IMR-90 (cell line): Measurements from ENCODE around the gene HEYL. TPM values are rescaled to one million over a fixed set of nuclear protein-coding genes. Genes with fewer than 3 reads are reported as not detected.

Experiments
- ATAC-seq: fragments of 200-7000 bp; cut with Tn5 transposase; 2 replicates; pipeline ENCODE4 v1.9.1; 2020; ENCODE audit warnings: low read depth, mild to moderate bottlenecking, moderate library complexity
- BruUV-seq: library from RNA; stranded (reverse); fragments of 400-500 nt; replicated peaks from 2 replicates; lab custom pipeline; 2021; lab: Mats Ljungman, UMichigan
- CTCF ChIA-PET: fragments of 300-600 bp; formaldehyde crosslinking; extraction: SDS; loops from one replicate; lab custom pipeline; 2021; ENCODE audit warnings: antibody characterized with exemption; lab: Yijun Ruan, JAX
- POLR2A ChIA-PET: fragments of 300-600 bp; sonication (Branson Sonifier 250); formaldehyde crosslinking; loops from one replicate; lab custom pipeline; 2022; ENCODE audit warnings: antibody characterized with exemption; ENCODE audit not compliant: unreplicated experiment; lab: Charles Lee
- DNase-seq: peaks from one replicate; pipeline ENCODE4 v3.0.0; 2013
- H2AFZ ChIP-seq: replicated peaks from 2 replicates; pipeline ENCODE3; 2013; ENCODE audit warnings: low read length, mild to moderate bottlenecking; ENCODE audit not compliant: poor library complexity
- H2AK5ac ChIP-seq: 2 replicates; pipeline ENCODE4 v1.6.1; 2013; ENCODE audit warnings: low read depth, low read length, inconsistent platforms
- H2AK9ac ChIP-seq: replicated peaks from 2 replicates; pipeline ENCODE3; 2013; ENCODE audit warnings: mild to moderate bottlenecking, low read depth, low read length, moderate library complexity; ENCODE audit not compliant: poor library complexity
- H2BK120ac ChIP-seq: 2 replicates; pipeline ENCODE4 v1.6.1; 2013; ENCODE audit warnings: low read depth, low read length, inconsistent platforms
- H2BK15ac ChIP-seq: 3 replicates; pipeline ENCODE4 v1.6.1; 2013; ENCODE audit warnings: low read depth, low read length, inconsistent platforms
- H2BK20ac ChIP-seq: 2 replicates; pipeline ENCODE4 v1.6.1; 2013; ENCODE audit warnings: low read depth, mild to moderate bottlenecking, inconsistent platforms, low read length, moderate library complexity
- H2BK5ac ChIP-seq: 2 replicates; pipeline ENCODE4 v1.6.1; 2013; ENCODE audit warnings: mild to moderate bottlenecking, low read depth, low read length, inconsistent platforms; ENCODE audit not compliant: poor library complexity, severe bottlenecking
- H3K14ac ChIP-seq: replicated peaks from 2 replicates; pipeline ENCODE4 v1.6.1; 2013; ENCODE audit warnings: low read depth, low read length, inconsistent platforms
- H3K18ac ChIP-seq: 2 replicates; pipeline ENCODE4 v1.6.1; 2013; ENCODE audit warnings: low read depth, low read length, control low read depth
- H3K23ac ChIP-seq: 2 replicates; pipeline ENCODE4 v1.6.1; 2013; ENCODE audit warnings: low read depth, low read length, inconsistent platforms
- H3K27ac ChIP-seq: 2 replicates; pipeline ENCODE4 v1.5.1; 2013; ENCODE audit warnings: mild to moderate bottlenecking, control low read depth, low read length; ENCODE audit not compliant: insufficient read depth
- H3K27me3 ChIP-seq: 2 replicates; pipeline ENCODE4 v1.6.1; 2013; ENCODE audit warnings: low read length; ENCODE audit not compliant: control insufficient read depth, insufficient read depth
- H3K36me3 ChIP-seq: 2 replicates; pipeline ENCODE4 v1.6.1; 2013; ENCODE audit warnings: low read length, mixed read lengths; ENCODE audit not compliant: control insufficient read depth, insufficient read depth
- H3K4ac ChIP-seq: 2 replicates; pipeline ENCODE4 v1.6.1; 2013; ENCODE audit warnings: low read depth, low read length, inconsistent platforms
- H3K4me1 ChIP-seq: 2 replicates; pipeline ENCODE4 v1.6.1; 2013; ENCODE audit warnings: low read length, mixed read lengths; ENCODE audit not compliant: control insufficient read depth, insufficient read depth
- H3K4me2 ChIP-seq: 2 replicates; pipeline ENCODE4 v1.6.1; 2013; ENCODE audit warnings: low read depth, mild to moderate bottlenecking, control low read depth, low read length, moderate library complexity
- H3K4me3 ChIP-seq: 2 replicates; pipeline ENCODE4 v1.5.1; 2013; ENCODE audit warnings: low read depth, mild to moderate bottlenecking, control low read depth, low read length, moderate library complexity; ENCODE audit not compliant: insufficient read depth
- H3K56ac ChIP-seq: 2 replicates; pipeline ENCODE4 v1.6.1; 2013; ENCODE audit warnings: low read length, inconsistent platforms; ENCODE audit not compliant: insufficient read depth; ENCODE audit errors: extremely low read depth
- H3K79me1 ChIP-seq, 2 experiments: 2 replicates each; pipeline ENCODE4 v1.6.1; 2013; ENCODE audit warnings: low read length in 2 of 2, inconsistent platforms in 1 of 2, low read depth in 1 of 2
- H3K9ac ChIP-seq: 2 replicates; pipeline ENCODE4 v1.6.1; 2013; ENCODE audit warnings: low read depth, low read length, control low read depth
- H3K9me1 ChIP-seq: 2 replicates; pipeline ENCODE4 v1.6.1; 2013; ENCODE audit warnings: low read length, inconsistent platforms; ENCODE audit not compliant: insufficient read depth
- H3K9me3 ChIP-seq: 2 replicates; pipeline ENCODE4 v1.6.1; 2013; ENCODE audit warnings: low read length; ENCODE audit not compliant: control insufficient read depth, insufficient read depth
- H4K20me1 ChIP-seq: 2 replicates; pipeline ENCODE4 v1.6.1; 2013; ENCODE audit warnings: low read length, inconsistent platforms; ENCODE audit not compliant: insufficient read depth
- H4K5ac ChIP-seq: 2 replicates; pipeline ENCODE4 v1.6.1; 2013; ENCODE audit warnings: mild to moderate bottlenecking, low read depth, low read length, control low read depth
- H4K8ac ChIP-seq, 2 experiments: 2 replicates each; pipeline ENCODE4 v1.6.1; 2013; ENCODE audit warnings: low read depth in 2 of 2, low read length in 2 of 2, control low read depth in 1 of 2, inconsistent platforms in 1 of 2
- H4K91ac ChIP-seq: 2 replicates; pipeline ENCODE4 v1.6.1; 2013; ENCODE audit warnings: low read depth, low read length, inconsistent platforms; ENCODE audit not compliant: insufficient read depth
- CTCF ChIP-seq: conservative IDR thresholded peaks from 2 replicates; pipeline ENCODE4 v1.5.1; 2012; ENCODE audit warnings: mild to moderate bottlenecking, low read depth, low read length, improper control_type of control experiment
- MAZ ChIP-seq: IDR thresholded peaks from 2 replicates; pipeline ENCODE4 v1.6.1; 2012; ENCODE audit warnings: low read depth, mild to moderate bottlenecking, low read length, improper control_type of control experiment, moderate library complexity, borderline replicate concordance
- MXI1 ChIP-seq: IDR thresholded peaks from 2 replicates; pipeline ENCODE4 v1.6.1; 2012; ENCODE audit warnings: low read depth, mild to moderate bottlenecking, low read length, moderate library complexity, borderline replicate concordance
- RAD21 ChIP-seq: IDR thresholded peaks from 2 replicates; pipeline ENCODE4 v1.6.1; 2012; ENCODE audit warnings: low read length, improper control_type of control experiment
- RCOR1 ChIP-seq: IDR thresholded peaks from 2 replicates; pipeline ENCODE4 v1.6.1; 2012; ENCODE audit warnings: mild to moderate bottlenecking, low read length, improper control_type of control experiment; ENCODE audit not compliant: insufficient replicate concordance
- RFX5 ChIP-seq: IDR thresholded peaks from 2 replicates; pipeline ENCODE4 v1.8.0; 2012; ENCODE audit warnings: low read depth, mild to moderate bottlenecking, low read length, moderate library complexity
- SMC3 ChIP-seq: fragments of 150-350 bp; IDR thresholded peaks from 2 replicates; pipeline ENCODE4 v1.6.1; 2016; ENCODE audit warnings: low read depth, mild to moderate bottlenecking, antibody characterized with exemption, low read length, moderate library complexity
- WGBS, 2 experiments: methylation state at CpG; one replicate each; pipeline versions ENCODE4 v1.1.5 to v1.1.7; 2013; ENCODE audit warnings: missing lambda C conversion rate in 2 of 2; ENCODE audit not compliant: insufficient read length in 1 of 2; ENCODE audit errors: extremely low coverage in 2 of 2; 5-methylcytosine and 5-hydroxymethylcytosine counted together
- dilution Hi-C: fragments of 300-500 bp; cut with HindIII; formaldehyde crosslinking; loops from one replicate; pipeline ENCODE4 v1.14.3; 2018; ENCODE audit warnings: low sequenced_read_pairs; ENCODE audit not compliant: unreplicated experiment
- in situ Hi-C: fragments of 300-500 bp; cut with MboI; formaldehyde crosslinking; loops from 3 replicates; pipeline ENCODE4 v1.14.3; 2019; ENCODE audit warnings: low sequenced_read_pairs, inconsistent platforms, mixed read lengths
- intact Hi-C: fragments of 100-400 bp; cut with micrococcal nuclease; formaldehyde crosslinking; loops from 2 replicates; pipeline ENCODE4 v1.10.0; 2022
- polyA plus RNA-seq, 3 experiments: library from polyadenylated mRNA; depleted of rRNA; stranded (reverse); fragments of >200 nt; gene quantifications; 2 replicates each; pipeline ENCODE4 v1.2.3, GENCODE V29; 2012; ENCODE audit warnings: low replicate concordance in 1 of 3
- total RNA-seq: library from RNA; depleted of rRNA; stranded (reverse); fragments of >200 nt; gene quantifications from 2 replicates; pipeline ENCODE4 v1.2.3, GENCODE V29; 2012
- TF ChIP-seq, protein P1 (sequence below): fragments of 150-350 bp; IDR thresholded peaks from 2 replicates; pipeline ENCODE4 v1.6.1; 2017; ENCODE audit warnings: mild to moderate bottlenecking, antibody characterized with exemption, low read length, low read depth

Gene HEYL
- total and polyA plus RNA-seq, 2 of the 4 experiments (the other 2 are of a cell fraction): 0.02 TPM; not detected in 1

DNA sequence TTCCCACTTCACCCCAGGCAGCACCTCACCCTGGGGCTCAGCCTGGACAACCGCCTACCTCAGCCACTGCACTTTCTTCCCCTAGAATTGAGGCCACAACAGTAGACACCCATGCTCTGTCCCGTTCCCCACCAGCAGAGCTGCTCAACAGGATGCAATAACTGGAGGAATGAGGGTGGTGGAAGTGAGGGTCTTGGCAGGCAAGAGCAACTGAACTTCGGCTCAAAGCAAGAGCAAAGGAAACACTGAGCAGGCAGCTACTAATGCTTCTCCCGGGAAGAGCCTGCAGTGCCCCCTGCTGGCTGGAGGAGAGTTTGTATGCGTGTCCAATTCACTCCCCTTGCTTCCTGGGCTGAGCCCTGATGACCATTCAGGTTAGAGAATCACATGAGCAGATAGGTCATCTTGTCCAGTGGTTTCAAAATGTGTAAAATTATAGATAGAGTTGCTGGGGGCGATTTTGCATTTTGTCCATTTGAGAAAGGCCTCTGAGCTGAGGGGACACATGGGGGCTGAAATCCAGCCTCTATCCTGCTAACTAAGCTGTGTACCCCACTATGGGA lies 18.6 kb upstream of the HEYL start:
- peak overlapping the region; percentile 87 for H2AFZ ChIP-seq
- no peak overlapping the region for H3K9ac ChIP-seq
- in situ Hi-C loops: loop anchor here (5.0 kb wide), 1 partner anchor 51 kb away; no protein-coding TSS in a partner anchor
- H2BK120ac ChIP-seq: no peak overlapping the region
- no peaks in the 10 kb centered on the region for H3K36me3 ChIP-seq
- no peaks in the 10 kb centered on the region for H3K9me3 ChIP-seq
- no peak overlapping the region for H3K27ac ChIP-seq
- no peak overlapping the region for H3K4me3 ChIP-seq
- ATAC-seq (peak; percentile 78), DNase-seq (peak; percentile 57)
- H3K23ac ChIP-seq: no peak overlapping the region
- peaks cover 67% of the 10 kb centered on the region for H3K27me3 ChIP-seq
- H4K5ac ChIP-seq: no peak overlapping the region
- no peak overlapping the region for H3K4ac ChIP-seq
- no peak overlapping the region for H3K14ac ChIP-seq
- H2BK5ac ChIP-seq: no peak overlapping the region
- no peaks in the 10 kb centered on the region for H4K20me1 ChIP-seq
- BruUV-seq: no TSS peak
- ChIA-PET CTCF (interaction anchor here (0.5 to 2.9 kb wide), 13 partner anchors 9 to 316 kb away, joined by 3 to 22 read pairs (median 4); partner anchors contain the start of gene NT5C1A), POLR2A (no interaction called here)
- 20% methylated on average over 1 of the region's 6 CpGs; no CpG with 5 or more reads in 1 of the 2 experiments for WGBS, 2 experiments
- intact Hi-C loops: loop anchor here (10.0 kb wide), 1 partner anchor 563 kb away; no protein-coding TSS in a partner anchor
- H4K8ac ChIP-seq: peak overlapping the region in 1 of 2 experiments; percentile 62; a peak in 2 of 4 replicates
- H2AK9ac ChIP-seq: peak overlapping the region; percentile 46
- H4K91ac ChIP-seq: no peak overlapping the region
- H3K18ac ChIP-seq: no peak overlapping the region
- no peaks in the 10 kb centered on the region; the same call in 1 of the 2 replicates for H3K9me1 ChIP-seq
- no peak overlapping the region for H3K56ac ChIP-seq
- dilution Hi-C loops: no loop called here
- no peak overlapping the region for H2AK5ac ChIP-seq
- H2BK15ac ChIP-seq: no peak overlapping the region
- TF ChIP-seq MXI1 (no peak), RCOR1 (no peak), CTCF (peak; percentile 66), SMC3 (peak; percentile 46), RAD21 (peak; percentile 57), MAZ (no peak), RFX5 (no peak)
- TF ChIP-seq, protein P1, sequence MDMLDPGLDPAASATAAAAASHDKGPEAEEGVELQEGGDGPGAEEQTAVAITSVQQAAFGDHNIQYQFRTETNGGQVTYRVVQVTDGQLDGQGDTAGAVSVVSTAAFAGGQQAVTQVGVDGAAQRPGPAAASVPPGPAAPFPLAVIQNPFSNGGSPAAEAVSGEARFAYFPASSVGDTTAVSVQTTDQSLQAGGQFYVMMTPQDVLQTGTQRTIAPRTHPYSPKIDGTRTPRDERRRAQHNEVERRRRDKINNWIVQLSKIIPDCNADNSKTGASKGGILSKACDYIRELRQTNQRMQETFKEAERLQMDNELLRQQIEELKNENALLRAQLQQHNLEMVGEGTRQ: no peak
- no peak overlapping the region for H3K4me2 ChIP-seq
- no peak overlapping the region for H2BK20ac ChIP-seq
- no peaks in the 10 kb centered on the region for H3K79me1 ChIP-seq
- H3K4me1 ChIP-seq: peaks cover 1% of the 10 kb centered on the region; the same call in 1 of the 2 replicates
